A172 (cell line): ENCODE data around the gene SEC24C. TPM values are rescaled to one million over a fixed set of nuclear protein-coding genes. Genes with fewer than 3 reads are reported as not detected.
"Not testable (repeated sequence)": the region's sequence is repeated elsewhere in the genome, so short reads cannot be mapped to it uniquely, and the experiment has no call there.

Source experiments
- DNase-seq: peaks from one replicate; pipeline ENCODE4 v3.0.0-alpha.2; 2015; ENCODE audit warnings: low spot score
- total RNA-seq: library from RNA; depleted of rRNA; stranded (reverse); fragments of >200 nt; shearing (Covaris generic); gene quantifications from 2 replicates; pipeline ENCODE4 v1.2.3, GENCODE V29; 2014

The SEC24C gene
- total RNA-seq, 1 experiment from 2014 or later: 79.0 TPM

DNA sequence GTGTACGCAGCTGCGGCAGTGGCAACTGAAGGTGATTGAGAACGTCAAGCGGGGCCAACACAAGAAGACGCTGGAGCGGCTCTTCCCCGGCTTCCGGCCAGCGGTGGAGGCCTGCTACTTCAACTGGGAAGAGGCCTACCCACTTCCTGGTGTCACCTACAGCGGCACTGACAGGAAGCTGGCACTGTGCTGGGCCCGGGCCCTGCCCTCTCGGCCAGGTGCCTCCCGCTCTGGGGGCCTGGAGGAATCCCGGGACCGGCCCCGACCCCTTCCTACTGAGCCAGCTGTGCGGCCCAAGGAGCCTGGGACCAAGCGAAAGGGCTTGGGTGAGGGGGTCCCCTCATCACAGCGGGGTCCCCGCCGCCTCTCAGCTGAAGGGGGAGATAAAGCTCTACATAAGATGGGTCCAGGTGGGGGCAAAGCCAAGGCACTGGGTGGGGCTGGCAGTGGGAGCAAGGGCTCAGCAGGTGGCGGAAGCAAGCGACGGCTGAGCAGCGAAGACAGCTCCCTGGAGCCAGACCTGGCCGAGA lies 47.8 kb downstream of the SEC24C start:
- no peak for DNase-seq

- DNase-seq: no peak
These were observed 49.3 kb downstream of the SEC24C start for GRCh38 chr10:73793456-73793855.

DNA sequence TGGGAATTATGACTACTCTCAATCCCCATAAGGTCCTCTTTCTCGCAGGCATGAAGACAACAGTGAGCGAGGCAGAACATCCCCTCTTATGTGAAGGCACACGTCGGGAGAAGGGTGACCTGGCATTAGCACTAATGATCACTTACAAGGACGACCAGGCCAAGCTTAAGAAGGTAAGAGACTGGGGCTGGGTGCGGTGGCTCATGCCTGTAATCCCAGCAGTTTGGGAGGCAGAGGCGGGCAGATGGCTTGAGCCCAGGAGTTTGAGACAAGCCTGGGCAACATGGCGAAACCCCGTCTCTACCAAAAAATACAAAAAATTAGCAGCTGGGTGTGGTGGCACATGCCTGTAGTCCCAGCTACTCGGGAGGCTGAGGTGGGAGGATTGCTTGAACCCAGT lies 51.3 kb downstream of the SEC24C start:
- DNase-seq: not testable (repeated sequence)

DNA sequence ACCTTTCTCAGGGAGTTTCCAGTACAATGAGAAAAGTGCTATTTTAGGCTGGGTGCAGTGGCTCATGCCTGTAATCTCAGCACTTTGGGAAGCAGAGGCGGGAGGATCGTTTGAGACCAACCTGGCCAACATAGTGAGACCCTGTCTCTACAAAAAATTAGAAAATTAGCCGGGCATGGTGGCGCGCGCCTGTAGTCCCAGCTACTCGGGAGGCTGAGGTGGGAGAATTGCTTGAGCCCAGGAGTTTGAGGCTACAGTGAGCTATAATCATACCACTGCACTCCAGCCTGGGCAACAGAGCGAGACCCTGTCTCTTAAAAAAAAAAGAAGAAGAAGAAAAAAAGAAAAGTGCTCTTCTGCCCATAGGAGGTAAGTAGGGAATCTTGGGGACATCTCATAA lies 51.9 kb downstream of the SEC24C start:
- DNase-seq: not testable (repeated sequence)

- no peak for DNase-seq
These were observed 52.6 kb downstream of the SEC24C start for GRCh38 chr10:73796766-73797165.

GRCh38 chr10:73797324-73798025 lies 53.3 kb downstream of the SEC24C start:
- no peak for DNase-seq

GRCh38 chr10:73798087-73798486 lies 53.9 kb downstream of the SEC24C start:
- no peak for DNase-seq

DNA sequence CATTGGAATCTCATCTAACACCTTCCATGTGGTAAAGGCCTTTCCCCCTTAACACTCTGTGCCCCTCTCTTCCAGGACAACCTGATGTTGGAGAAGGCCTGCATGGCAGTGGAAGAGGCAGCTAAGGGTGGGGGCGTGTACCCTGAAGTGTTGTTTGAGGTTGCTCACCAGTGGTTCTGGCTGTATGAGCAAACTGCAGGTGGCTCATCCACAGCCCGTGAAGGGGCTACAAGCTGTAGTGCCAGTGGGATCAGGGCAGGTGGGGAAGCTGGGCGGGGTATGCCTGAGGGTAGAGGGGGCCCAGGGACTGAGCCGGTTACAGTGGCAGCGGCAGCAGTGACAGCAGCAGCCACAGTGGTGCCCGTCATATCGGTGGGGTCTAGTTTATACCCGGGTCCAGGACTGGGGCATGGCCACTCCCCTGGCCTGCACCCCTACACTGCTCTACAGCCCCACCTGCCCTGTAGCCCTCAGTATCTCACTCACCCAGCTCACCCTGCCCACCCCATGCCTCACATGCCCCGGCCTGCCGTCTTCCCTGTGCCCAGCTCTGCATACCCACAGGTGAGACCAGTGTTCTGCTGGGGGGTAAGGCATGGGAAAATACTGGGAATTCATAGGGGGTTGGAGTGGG lies 54.9 kb downstream of the SEC24C start:
- DNase-seq: no peak

DNA sequence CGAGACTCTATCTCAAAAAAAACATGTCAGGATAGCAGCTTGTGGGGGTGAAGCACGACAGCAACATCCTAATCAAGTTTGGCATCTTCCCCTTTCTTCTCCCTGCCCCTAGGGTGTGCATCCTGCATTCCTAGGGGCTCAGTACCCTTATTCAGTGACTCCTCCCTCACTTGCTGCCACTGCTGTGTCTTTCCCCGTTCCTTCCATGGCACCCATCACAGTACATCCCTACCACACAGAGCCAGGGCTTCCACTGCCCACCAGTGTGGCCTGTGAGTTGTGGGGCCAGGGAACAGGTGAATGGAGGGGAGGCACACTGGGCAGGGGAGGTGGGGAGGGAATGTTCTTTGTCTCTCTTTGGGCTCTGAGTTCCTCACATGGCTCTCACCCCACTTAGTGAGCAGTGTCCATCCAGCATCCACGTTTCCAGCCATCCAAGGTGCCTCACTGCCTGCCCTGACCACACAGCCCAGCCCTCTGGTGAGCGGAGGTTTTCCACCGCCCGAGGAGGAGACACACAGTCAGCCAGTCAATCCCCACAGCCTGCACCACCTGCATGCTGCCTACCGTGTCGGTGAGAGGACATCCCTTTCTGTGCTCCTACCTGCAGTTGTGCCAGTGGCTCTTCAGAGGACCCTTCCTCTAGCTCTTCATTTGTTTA lies 55.9 kb downstream of the SEC24C start:
- no peak for DNase-seq

GRCh38 chr10:73800560-73801252 lies 56.5 kb downstream of the SEC24C start:
- DNase-seq: no peak

DNA sequence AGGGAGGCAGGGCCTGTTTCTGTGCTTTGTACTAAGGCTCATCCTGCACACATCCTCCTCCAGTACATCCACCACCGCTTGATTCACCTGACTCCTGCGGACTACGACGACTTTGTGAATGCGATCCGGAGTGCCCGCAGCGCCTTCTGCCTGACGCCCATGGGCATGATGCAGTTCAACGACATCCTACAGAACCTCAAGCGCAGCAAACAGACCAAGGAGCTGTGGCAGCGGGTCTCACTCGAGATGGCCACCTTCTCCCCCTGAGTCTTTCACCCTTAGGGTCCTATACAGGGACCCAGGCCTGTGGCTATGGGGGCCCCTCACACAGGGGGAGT lies 57.0 kb downstream of the SEC24C start:
- no peak for DNase-seq

GRCh38 chr10:73802276-73802991 lies 58.3 kb downstream of the SEC24C start:
- no peak for DNase-seq

GRCh38 chr10:73803680-73804286 lies 59.6 kb downstream of the SEC24C start:
- no peak for DNase-seq

DNA sequence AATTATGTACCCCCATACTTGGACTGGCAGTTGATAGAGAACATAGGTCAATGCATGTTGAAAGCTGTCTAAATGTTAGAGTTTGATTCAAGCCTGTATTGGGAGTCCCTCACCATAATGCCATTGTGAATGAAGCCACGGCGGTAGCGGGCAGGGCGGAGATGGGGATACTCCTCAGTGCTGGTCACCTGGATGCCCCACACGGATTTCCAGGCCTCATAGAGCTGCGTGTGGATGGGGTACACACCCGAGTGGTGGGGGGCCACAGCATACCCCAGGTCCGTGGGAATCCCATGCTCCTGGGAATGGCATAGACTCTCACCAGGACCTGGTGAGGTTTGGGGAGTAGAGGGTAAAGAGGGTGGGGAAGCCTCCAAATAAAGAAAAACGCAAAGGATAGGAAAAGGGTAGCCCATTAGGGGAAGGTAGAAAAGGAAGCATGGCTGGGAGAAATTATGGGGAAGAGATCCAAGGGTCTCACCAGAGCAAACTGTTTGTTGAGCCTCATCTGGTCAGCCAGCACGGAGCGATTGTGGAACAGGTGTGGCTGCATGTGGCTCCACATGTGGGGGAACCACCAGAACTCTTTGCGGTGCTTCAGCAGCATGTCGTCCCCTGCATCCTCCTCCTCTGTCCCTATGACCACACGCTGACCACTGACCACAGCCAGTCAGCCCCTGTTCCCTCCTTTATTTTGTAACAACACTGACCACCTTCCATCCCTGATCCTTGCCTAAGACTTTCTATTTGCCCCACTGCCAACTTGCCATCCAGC lies 62.2 kb downstream of the SEC24C start:
- DNase-seq: no peak

DNA sequence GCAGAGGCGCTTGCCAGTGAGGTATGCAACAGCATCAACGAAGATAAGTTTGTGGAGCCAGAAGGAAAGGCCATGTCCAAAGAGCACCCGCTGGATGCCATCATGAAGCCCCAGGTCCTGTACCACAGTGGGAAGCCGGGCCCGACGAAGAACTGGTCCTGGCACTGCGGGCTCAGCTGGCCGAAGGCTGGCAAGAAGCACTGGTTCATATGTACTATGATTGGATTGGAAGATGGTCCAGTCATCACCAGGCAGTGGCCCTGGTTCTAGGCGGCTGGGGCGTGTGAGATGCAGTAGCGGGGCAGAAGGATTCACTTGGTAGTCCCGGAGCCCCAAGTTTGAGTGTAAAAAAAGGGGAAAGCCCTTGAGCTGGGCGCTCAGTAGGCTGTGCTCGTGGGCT lies 63.3 kb downstream of the SEC24C start:
- DNase-seq: no peak

DNA sequence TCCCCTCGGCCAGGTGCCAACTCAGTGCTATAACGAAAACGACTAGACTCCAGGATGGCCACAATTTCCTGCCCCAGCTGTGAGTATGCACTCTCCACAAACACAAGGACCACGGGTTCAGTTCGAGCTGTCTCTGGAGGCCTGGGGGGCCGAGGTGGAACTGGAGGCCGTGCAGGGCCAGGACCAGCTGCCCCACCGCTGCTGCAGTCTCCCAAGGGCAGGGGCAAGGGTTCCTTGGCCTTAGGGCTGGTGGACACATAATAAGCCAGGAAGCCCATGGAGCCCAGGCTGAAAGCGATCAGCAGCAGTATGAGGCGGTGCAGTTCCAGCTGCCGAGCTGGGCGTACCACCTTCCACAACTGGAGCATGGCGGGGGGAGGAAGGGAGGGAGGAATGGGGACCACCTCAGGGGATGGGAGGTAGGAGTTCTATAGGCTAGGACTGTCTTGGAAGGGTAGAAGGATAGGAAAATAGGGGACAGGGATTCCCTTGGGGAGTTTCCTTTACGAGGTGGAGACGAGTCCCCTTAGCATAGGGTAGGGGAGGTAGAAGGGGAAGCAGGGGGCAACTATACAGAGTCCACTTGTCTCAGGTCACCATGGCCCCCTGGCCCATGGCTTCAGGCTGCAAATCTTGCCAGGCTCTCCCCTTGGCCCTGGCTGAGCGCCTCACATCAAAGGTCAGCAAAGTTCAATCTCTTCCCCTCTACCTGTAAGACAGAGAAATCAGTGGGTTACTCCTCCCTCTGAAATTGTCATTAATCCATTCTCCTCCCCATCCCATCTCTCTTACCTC lies 64.0 kb downstream of the SEC24C start:
- DNase-seq: no peak

- no peak for DNase-seq
These were observed 65.1 kb downstream of the SEC24C start for GRCh38 chr10:73809061-73809818.

GRCh38 chr10:73810358-73810734 lies 66.2 kb downstream of the SEC24C start:
- no peak for DNase-seq
